Measurements from ENCODE around the gene ST6GAL1. TPM values are rescaled to one million over a fixed set of nuclear protein-coding genes. Genes with fewer than 3 reads are reported as not detected.
"Not testable (repeated sequence)": the region's sequence is repeated elsewhere in the genome, so short reads cannot be mapped to it uniquely, and the experiment has no call there.

ST6GAL1 gene
- total and polyA plus RNA-seq, 2 donors: 19.9 to 27.1 TPM

- WGBS: 92% methylated on average over 5 of the region's 5 CpGs
- no peak for DNase-seq (ENCODE audit: extremely low spot score)
- H3K27ac ChIP-seq (ENCODE audit: low read depth): no peak overlapping the region
- no peaks in the 10 kb centered on the region for H3K4me1 ChIP-seq (ENCODE audit: insufficient read depth)
- no peak overlapping the region for H3K4me3 ChIP-seq (ENCODE audit: low read depth, low read length)
- H3K36me3 ChIP-seq (ENCODE audit: insufficient read depth): no peaks in the 10 kb centered on the region
Observed at GRCh38 chr3:186939536-186939935, 9.2 kb downstream of the ST6GAL1 start.

- no peaks in the 10 kb centered on the region for H3K36me3 ChIP-seq (ENCODE audit: insufficient read depth)
- 23% methylated on average over 4 of the region's 4 CpGs for WGBS
- DNase-seq (ENCODE audit: extremely low spot score): no peak
- no peak overlapping the region for H3K27ac ChIP-seq (ENCODE audit: low read depth)
- no peaks in the 10 kb centered on the region for H3K4me1 ChIP-seq (ENCODE audit: insufficient read depth)
- H3K4me3 ChIP-seq (ENCODE audit: low read depth, low read length): no peak overlapping the region
Observed at GRCh38 chr3:186940967-186941366, 10.6 kb downstream of the ST6GAL1 start.

GRCh38 chr3:186942168-186942567, 11.8 kb downstream of the ST6GAL1 start:
- Histone ChIP-seq H3K36me3 (ENCODE audit: insufficient read depth) (no peaks in the 10 kb centered on the region), H3K4me3 (ENCODE audit: low read depth, low read length) (no peak overlapping the region), H3K27ac (ENCODE audit: low read depth) (no peak overlapping the region), H3K4me1 (ENCODE audit: insufficient read depth) (no peaks in the 10 kb centered on the region)
- no peak for DNase-seq (ENCODE audit: extremely low spot score)
- WGBS: 76% methylated on average over 4 of the region's 4 CpGs

- H3K27ac ChIP-seq (ENCODE audit: low read depth): no peak overlapping the region
- no peak for DNase-seq (ENCODE audit: extremely low spot score)
- no peak overlapping the region for H3K4me3 ChIP-seq (ENCODE audit: low read depth, low read length)
- H3K4me1 ChIP-seq (ENCODE audit: insufficient read depth): no peaks in the 10 kb centered on the region
- no peaks in the 10 kb centered on the region for H3K36me3 ChIP-seq (ENCODE audit: insufficient read depth)
- WGBS: 89% methylated on average over 8 of the region's 8 CpGs
Observed at GRCh38 chr3:186945255-186945823, 15.0 kb downstream of the ST6GAL1 start.

GRCh38 chr3:186946756-186947375, 16.5 kb downstream of the ST6GAL1 start:
- Histone ChIP-seq H3K27ac (ENCODE audit: low read depth) (no peak overlapping the region), H3K36me3 (ENCODE audit: insufficient read depth) (no peaks in the 10 kb centered on the region), H3K4me3 (ENCODE audit: low read depth, low read length) (no peak overlapping the region), H3K4me1 (ENCODE audit: insufficient read depth) (no peaks in the 10 kb centered on the region)
- DNase-seq (ENCODE audit: extremely low spot score): no peak
- WGBS: 87% methylated on average over 9 of the region's 9 CpGs

- no peak overlapping the region for H3K27ac ChIP-seq (ENCODE audit: low read depth)
- H3K4me1 ChIP-seq (ENCODE audit: insufficient read depth): no peaks in the 10 kb centered on the region
- no peaks in the 10 kb centered on the region for H3K36me3 ChIP-seq (ENCODE audit: insufficient read depth)
- H3K4me3 ChIP-seq (ENCODE audit: low read depth, low read length): no peak overlapping the region
- WGBS: 82% methylated on average over 7 of the region's 7 CpGs
- DNase-seq (ENCODE audit: extremely low spot score): no peak
Observed at GRCh38 chr3:186949281-186949982, 19.1 kb downstream of the ST6GAL1 start.

- Histone ChIP-seq H3K36me3 (ENCODE audit: insufficient read depth) (no peaks in the 10 kb centered on the region), H3K4me1 (ENCODE audit: insufficient read depth) (no peaks in the 10 kb centered on the region), H3K4me3 (ENCODE audit: low read depth, low read length) (no peak overlapping the region), H3K27ac (ENCODE audit: low read depth) (no peak overlapping the region)
- no peak for DNase-seq (ENCODE audit: extremely low spot score)
- WGBS: 80% methylated on average over 3 of the region's 3 CpGs
Observed at GRCh38 chr3:186950402-186951093, 20.2 kb downstream of the ST6GAL1 start.

- WGBS: 91% methylated on average over 7 of the region's 7 CpGs
Observed at GRCh38 chr3:186951640-186952552, 21.6 kb downstream of the ST6GAL1 start.

GRCh38 chr3:186953011-186953487, 22.7 kb downstream of the ST6GAL1 start:
- no peak for DNase-seq (ENCODE audit: extremely low spot score)
- H3K27ac ChIP-seq (ENCODE audit: low read depth): no peak overlapping the region
- 69% methylated on average over 4 of the region's 4 CpGs for WGBS

More at GRCh38 chr3:186951640-186952552, 21.6 kb downstream of the ST6GAL1 start:
- no peaks in the 10 kb centered on the region for H3K4me1 ChIP-seq (ENCODE audit: insufficient read depth)
- no peaks in the 10 kb centered on the region for H3K36me3 ChIP-seq (ENCODE audit: insufficient read depth)
- no peak overlapping the region for H3K4me3 ChIP-seq (ENCODE audit: low read depth, low read length)
- DNase-seq (ENCODE audit: extremely low spot score): no peak
- H3K27ac ChIP-seq (ENCODE audit: low read depth): no peak overlapping the region

GRCh38 chr3:186953992-186954699, 23.8 kb downstream of the ST6GAL1 start:
- H3K27ac ChIP-seq (ENCODE audit: low read depth); H3K4me1 ChIP-seq (ENCODE audit: insufficient read depth); H3K4me3 ChIP-seq (ENCODE audit: low read depth, low read length); H3K36me3 ChIP-seq (ENCODE audit: insufficient read depth); DNase-seq (ENCODE audit: extremely low spot score): not testable (repeated sequence)
- 85% methylated on average over 6 of the region's 6 CpGs for WGBS

More at GRCh38 chr3:186953011-186953487, 22.7 kb downstream of the ST6GAL1 start:
- Histone ChIP-seq H3K4me1 (ENCODE audit: insufficient read depth) (no peaks in the 10 kb centered on the region), H3K36me3 (ENCODE audit: insufficient read depth) (no peaks in the 10 kb centered on the region), H3K4me3 (ENCODE audit: low read depth, low read length) (no peak overlapping the region)

GRCh38 chr3:186955898-186956696, 25.8 kb downstream of the ST6GAL1 start:
- Histone ChIP-seq H3K4me3 (ENCODE audit: low read depth, low read length) (no peak overlapping the region), H3K36me3 (ENCODE audit: insufficient read depth) (no peaks in the 10 kb centered on the region), H3K27ac (ENCODE audit: low read depth) (no peak overlapping the region), H3K4me1 (ENCODE audit: insufficient read depth) (no peaks in the 10 kb centered on the region)
- DNase-seq (ENCODE audit: extremely low spot score): no peak
- WGBS: 73% methylated on average over 9 of the region's 9 CpGs

Data from urinary bladder (tissue), 4 donors.